GM23338 (cell line): ENCODE measurements around the gene DESI2. TPM values are rescaled to one million over a fixed set of nuclear protein-coding genes. Genes with fewer than 3 reads are reported as not detected.

Source experiments
- ATAC-seq: fragments of 200-7000 bp; cut with Tn5 transposase; 3 replicates; pipeline ENCODE4 v1.9.1; 2020
- DNase-seq: peaks from one replicate; pipeline ENCODE4 v3.0.0-alpha.2; 2015; ENCODE audit warnings: low spot score
- H2AFZ ChIP-seq: fragments of 200-600 bp; sonication (generic); 2 replicates; pipeline ENCODE4 v1.8.0; 2016; ENCODE audit warnings: antibody characterized with exemption, mild to moderate bottlenecking, moderate library complexity
- H3F3A ChIP-seq: fragments of 200-600 bp; sonication (generic); replicated peaks from 2 replicates; pipeline ENCODE4 v1.8.0; 2017; ENCODE audit warnings: antibody characterized with exemption, mixed run types, low read depth
- H3K27ac ChIP-seq: fragments of 200-600 bp; sonication (generic); 2 replicates; pipeline ENCODE4 v1.6.1; 2016; ENCODE audit warnings: low read depth
- H3K27me3 ChIP-seq: fragments of 200-600 bp; sonication (generic); 2 replicates; pipeline ENCODE4 v1.8.0; 2016; ENCODE audit warnings: mild to moderate bottlenecking, mixed run types, moderate library complexity; ENCODE audit not compliant: insufficient read depth
- H3K36me3 ChIP-seq: fragments of 200-600 bp; sonication (generic); 2 replicates; pipeline ENCODE4 v1.8.0; 2016; ENCODE audit warnings: mild to moderate bottlenecking; ENCODE audit not compliant: insufficient read depth
- H3K4me1 ChIP-seq: fragments of 200-600 bp; sonication (generic); 2 replicates; pipeline ENCODE4 v1.8.0; 2016; ENCODE audit warnings: mild to moderate bottlenecking, moderate library complexity; ENCODE audit not compliant: insufficient read depth
- H3K4me2 ChIP-seq: fragments of 200-600 bp; sonication (generic); 2 replicates; pipeline ENCODE4 v1.7.1; 2017; ENCODE audit warnings: mixed run types
- H3K4me3 ChIP-seq: fragments of 200-600 bp; sonication (generic); 2 replicates; pipeline ENCODE4 v1.6.1; 2016; ENCODE audit warnings: mixed run types
- H3K79me2 ChIP-seq: fragments of 200-600 bp; sonication (generic); replicated peaks from 2 replicates; pipeline ENCODE4 v1.8.0; 2017; ENCODE audit warnings: mild to moderate bottlenecking; ENCODE audit not compliant: insufficient read depth
- H3K9me2 ChIP-seq: fragments of 200-600 bp; sonication (generic); 2 replicates; pipeline ENCODE4 v1.8.0; 2017; ENCODE audit not compliant: insufficient read depth
- H4K20me1 ChIP-seq: fragments of 200-600 bp; sonication (generic); replicated peaks from 2 replicates; pipeline ENCODE4 v1.8.0; 2017; ENCODE audit warnings: mild to moderate bottlenecking; ENCODE audit not compliant: insufficient read depth
- H3K27ac Mint-ChIP-seq: 2 replicates; pipeline ENCODE4 v1.8.0; 2020; ENCODE audit warnings: inconsistent platforms, mild to moderate bottlenecking, moderate library complexity, mixed read lengths
- H3K27me3 Mint-ChIP-seq: 3 replicates; pipeline ENCODE4 v1.8.0; 2022; ENCODE audit warnings: low read depth, mild to moderate bottlenecking, moderate library complexity, mixed read lengths, inconsistent platforms; ENCODE audit not compliant: insufficient read depth, poor library complexity
- H3K36me3 Mint-ChIP-seq: 3 replicates; pipeline ENCODE4 v1.8.0; 2021; ENCODE audit warnings: low read depth, mild to moderate bottlenecking, inconsistent platforms, moderate library complexity, mixed read lengths
- H3K4me1 Mint-ChIP-seq: 3 replicates; pipeline ENCODE4 v1.8.0; 2020; ENCODE audit warnings: mild to moderate bottlenecking, inconsistent platforms, mixed read lengths
- H3K4me3 Mint-ChIP-seq: 3 replicates; pipeline ENCODE4 v1.8.0; 2021; ENCODE audit warnings: moderate library complexity, mild to moderate bottlenecking, inconsistent platforms, mixed read lengths
- H3K9me3 Mint-ChIP-seq: 3 replicates; pipeline ENCODE4 v1.8.0; 2020; ENCODE audit warnings: moderate library complexity, mild to moderate bottlenecking, inconsistent platforms, mixed read lengths
- CREB1 ChIP-seq: fragments of 250-450 bp; sonication (Bioruptor Pico); IDR thresholded peaks from 2 replicates; pipeline ENCODE4 v1.5.0; 2020; ENCODE audit warnings: low read depth, mild to moderate bottlenecking, moderate library complexity
- EZH2phosphoT487 ChIP-seq: fragments of 200-600 bp; sonication (generic); IDR thresholded peaks from one replicate; pipeline ENCODE4 v1.8.1; 2018; ENCODE audit warnings: antibody characterized with exemption; ENCODE audit not compliant: unreplicated experiment
- NANOG ChIP-seq: IDR thresholded peaks from 2 replicates; pipeline ENCODE4 v1.6.1; 2016; ENCODE audit warnings: antibody characterized with exemption, borderline replicate concordance
- POLR2AphosphoS5 ChIP-seq: IDR thresholded peaks from 2 replicates; pipeline ENCODE4 v1.6.1; 2016; ENCODE audit warnings: antibody characterized with exemption, low read depth
- ZNF331 ChIP-seq: fragments of 250-450 bp; sonication (Bioruptor Pico); IDR thresholded peaks from 2 replicates; pipeline ENCODE4 v1.5.0; 2020; ENCODE audit warnings: low read depth, mild to moderate bottlenecking, moderate library complexity
- polyA plus RNA-seq: library from polyadenylated mRNA; unstranded; fragments of >200 nt; fragmentation: Nextera tagmentation; extraction: Ambion mirVana; gene quantifications from 2 replicates; pipeline ENCODE4 v1.2.1, GENCODE V29; 2016
- total RNA-seq: library from RNA; depleted of rRNA; stranded (reverse); fragments of >200 nt; shearing (Covaris generic); gene quantifications from 2 replicates; pipeline ENCODE4 v1.2.3, GENCODE V29; 2014
- TF ChIP-seq, protein P1 (sequence below): fragments of 250-450 bp; sonication (Bioruptor Pico); IDR thresholded peaks from 2 replicates; pipeline ENCODE4 v1.5.0; 2020; ENCODE audit warnings: mild to moderate bottlenecking, moderate library complexity
- TF ChIP-seq, protein P2 (sequence below): IDR thresholded peaks from one replicate; pipeline ENCODE4 v1.6.1; 2018; ENCODE audit warnings: antibody characterized with exemption; ENCODE audit not compliant: unreplicated experiment

DESI2 gene
- total and polyA plus RNA-seq, 2 experiments from 2014 or later, result 145 TPM

DNA sequence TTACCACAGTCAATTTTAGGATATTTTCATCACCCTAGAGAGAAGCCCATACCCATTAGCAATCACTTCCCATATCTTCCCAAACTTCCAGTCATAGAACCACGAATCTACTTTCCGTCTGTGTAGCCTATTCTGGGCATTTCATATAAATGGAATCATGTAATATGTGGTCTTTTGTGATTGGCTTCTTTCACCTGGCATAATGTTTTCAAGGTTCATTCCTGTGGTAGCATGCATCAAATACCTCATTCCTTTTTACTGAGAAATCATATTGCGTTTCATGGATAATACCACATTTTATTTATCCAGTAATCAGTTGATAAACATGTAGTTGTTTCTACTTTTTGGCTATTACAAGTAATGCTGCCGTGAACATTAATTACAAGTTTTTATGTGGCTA, 21.5 kb downstream of the DESI2 start:
- DNase-seq, result no peak
- Histone ChIP-seq H3K4me2 (no peak overlapping the region), H2AFZ (no peak overlapping the region), H3K79me2 (peaks cover 100% of the 10 kb centered on the region), H3K4me3 (no peak overlapping the region), H3K36me3 (no peaks in the 10 kb centered on the region), H3K27ac (no peak overlapping the region), H3K9me2 (no peaks in the 10 kb centered on the region), H3K27me3 (no peaks in the 10 kb centered on the region), H3F3A (no peaks in the 10 kb centered on the region), H4K20me1 (peaks cover 21% of the 10 kb centered on the region), H3K4me1 (no peaks in the 10 kb centered on the region)
- Mint-ChIP-seq H3K27ac (no peak overlapping the region), H3K4me1 (no peaks in the 10 kb centered on the region; the same call in 2 of the 3 replicates), H3K36me3 (peaks cover 24% of the 10 kb centered on the region; the same call in 2 of the 3 replicates), H3K9me3 (no peaks in the 10 kb centered on the region), H3K27me3 (peaks cover 3% of the 10 kb centered on the region), H3K4me3 (no peak overlapping the region)
- TF ChIP-seq CREB1 (CRISPR knock-in tag), result no peak
- TF ChIP-seq, protein P1, sequence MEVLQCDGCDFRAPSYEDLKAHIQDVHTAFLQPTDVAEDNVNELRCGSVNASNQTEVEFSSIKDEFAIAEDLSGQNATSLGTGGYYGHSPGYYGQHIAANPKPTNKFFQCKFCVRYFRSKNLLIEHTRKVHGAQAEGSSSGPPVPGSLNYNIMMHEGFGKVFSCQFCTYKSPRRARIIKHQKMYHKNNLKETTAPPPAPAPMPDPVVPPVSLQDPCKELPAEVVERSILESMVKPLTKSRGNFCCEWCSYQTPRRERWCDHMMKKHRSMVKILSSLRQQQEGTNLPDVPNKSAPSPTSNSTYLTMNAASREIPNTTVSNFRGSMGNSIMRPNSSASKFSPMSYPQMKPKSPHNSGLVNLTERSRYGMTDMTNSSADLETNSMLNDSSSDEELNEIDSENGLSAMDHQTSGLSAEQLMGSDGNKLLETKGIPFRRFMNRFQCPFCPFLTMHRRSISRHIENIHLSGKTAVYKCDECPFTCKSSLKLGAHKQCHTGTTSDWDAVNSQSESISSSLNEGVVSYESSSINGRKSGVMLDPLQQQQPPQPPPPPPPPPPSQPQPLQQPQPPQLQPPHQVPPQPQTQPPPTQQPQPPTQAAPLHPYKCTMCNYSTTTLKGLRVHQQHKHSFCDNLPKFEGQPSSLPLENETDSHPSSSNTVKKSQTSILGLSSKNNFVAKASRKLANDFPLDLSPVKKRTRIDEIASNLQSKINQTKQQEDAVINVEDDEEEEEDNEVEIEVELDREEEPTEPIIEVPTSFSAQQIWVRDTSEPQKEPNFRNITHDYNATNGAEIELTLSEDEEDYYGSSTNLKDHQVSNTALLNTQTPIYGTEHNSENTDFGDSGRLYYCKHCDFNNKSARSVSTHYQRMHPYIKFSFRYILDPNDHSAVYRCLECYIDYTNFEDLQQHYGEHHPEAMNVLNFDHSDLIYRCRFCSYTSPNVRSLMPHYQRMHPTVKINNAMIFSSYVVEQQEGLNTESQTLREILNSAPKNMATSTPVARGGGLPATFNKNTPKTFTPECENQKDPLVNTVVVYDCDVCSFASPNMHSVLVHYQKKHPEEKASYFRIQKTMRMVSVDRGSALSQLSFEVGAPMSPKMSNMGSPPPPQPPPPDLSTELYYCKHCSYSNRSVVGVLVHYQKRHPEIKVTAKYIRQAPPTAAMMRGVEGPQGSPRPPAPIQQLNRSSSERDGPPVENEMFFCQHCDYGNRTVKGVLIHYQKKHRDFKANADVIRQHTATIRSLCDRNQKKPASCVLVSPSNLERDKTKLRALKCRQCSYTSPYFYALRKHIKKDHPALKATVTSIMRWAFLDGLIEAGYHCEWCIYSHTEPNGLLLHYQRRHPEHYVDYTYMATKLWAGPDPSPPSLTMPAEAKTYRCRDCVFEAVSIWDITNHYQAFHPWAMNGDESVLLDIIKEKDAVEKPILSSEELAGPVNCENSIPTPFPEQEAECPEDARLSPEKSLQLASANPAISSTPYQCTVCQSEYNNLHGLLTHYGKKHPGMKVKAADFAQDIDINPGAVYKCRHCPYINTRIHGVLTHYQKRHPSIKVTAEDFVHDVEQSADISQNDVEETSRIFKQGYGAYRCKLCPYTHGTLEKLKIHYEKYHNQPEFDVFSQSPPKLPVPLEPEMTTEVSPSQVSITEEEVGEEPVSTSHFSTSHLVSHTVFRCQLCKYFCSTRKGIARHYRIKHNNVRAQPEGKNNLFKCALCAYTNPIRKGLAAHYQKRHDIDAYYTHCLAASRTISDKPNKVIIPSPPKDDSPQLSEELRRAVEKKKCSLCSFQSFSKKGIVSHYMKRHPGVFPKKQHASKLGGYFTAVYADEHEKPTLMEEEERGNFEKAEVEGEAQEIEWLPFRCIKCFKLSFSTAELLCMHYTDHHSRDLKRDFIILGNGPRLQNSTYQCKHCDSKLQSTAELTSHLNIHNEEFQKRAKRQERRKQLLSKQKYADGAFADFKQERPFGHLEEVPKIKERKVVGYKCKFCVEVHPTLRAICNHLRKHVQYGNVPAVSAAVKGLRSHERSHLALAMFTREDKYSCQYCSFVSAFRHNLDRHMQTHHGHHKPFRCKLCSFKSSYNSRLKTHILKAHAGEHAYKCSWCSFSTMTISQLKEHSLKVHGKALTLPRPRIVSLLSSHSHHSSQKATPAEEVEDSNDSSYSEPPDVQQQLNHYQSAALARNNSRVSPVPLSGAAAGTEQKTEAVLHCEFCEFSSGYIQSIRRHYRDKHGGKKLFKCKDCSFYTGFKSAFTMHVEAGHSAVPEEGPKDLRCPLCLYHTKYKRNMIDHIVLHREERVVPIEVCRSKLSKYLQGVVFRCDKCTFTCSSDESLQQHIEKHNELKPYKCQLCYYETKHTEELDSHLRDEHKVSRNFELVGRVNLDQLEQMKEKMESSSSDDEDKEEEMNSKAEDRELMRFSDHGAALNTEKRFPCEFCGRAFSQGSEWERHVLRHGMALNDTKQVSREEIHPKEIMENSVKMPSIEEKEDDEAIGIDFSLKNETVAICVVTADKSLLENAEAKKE (CRISPR knock-in tag), result no peak
- no peak for TF ChIP-seq EZH2phosphoT487
- no peak for TF ChIP-seq POLR2AphosphoS5
- TF ChIP-seq, protein P2, sequence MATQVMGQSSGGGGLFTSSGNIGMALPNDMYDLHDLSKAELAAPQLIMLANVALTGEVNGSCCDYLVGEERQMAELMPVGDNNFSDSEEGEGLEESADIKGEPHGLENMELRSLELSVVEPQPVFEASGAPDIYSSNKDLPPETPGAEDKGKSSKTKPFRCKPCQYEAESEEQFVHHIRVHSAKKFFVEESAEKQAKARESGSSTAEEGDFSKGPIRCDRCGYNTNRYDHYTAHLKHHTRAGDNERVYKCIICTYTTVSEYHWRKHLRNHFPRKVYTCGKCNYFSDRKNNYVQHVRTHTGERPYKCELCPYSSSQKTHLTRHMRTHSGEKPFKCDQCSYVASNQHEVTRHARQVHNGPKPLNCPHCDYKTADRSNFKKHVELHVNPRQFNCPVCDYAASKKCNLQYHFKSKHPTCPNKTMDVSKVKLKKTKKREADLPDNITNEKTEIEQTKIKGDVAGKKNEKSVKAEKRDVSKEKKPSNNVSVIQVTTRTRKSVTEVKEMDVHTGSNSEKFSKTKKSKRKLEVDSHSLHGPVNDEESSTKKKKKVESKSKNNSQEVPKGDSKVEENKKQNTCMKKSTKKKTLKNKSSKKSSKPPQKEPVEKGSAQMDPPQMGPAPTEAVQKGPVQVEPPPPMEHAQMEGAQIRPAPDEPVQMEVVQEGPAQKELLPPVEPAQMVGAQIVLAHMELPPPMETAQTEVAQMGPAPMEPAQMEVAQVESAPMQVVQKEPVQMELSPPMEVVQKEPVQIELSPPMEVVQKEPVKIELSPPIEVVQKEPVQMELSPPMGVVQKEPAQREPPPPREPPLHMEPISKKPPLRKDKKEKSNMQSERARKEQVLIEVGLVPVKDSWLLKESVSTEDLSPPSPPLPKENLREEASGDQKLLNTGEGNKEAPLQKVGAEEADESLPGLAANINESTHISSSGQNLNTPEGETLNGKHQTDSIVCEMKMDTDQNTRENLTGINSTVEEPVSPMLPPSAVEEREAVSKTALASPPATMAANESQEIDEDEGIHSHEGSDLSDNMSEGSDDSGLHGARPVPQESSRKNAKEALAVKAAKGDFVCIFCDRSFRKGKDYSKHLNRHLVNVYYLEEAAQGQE, result no peak
- TF ChIP-seq ZNF331 (CRISPR knock-in tag), result no peak
- no peak for TF ChIP-seq NANOG
- no peak for ATAC-seq
